AG04450 (cell line): ENCODE measurements around the gene SH3BGRL3. TPM values are rescaled to one million over a fixed set of nuclear protein-coding genes. Genes with fewer than 3 reads are reported as not detected.
"Not testable (repeated sequence)": the region's sequence is repeated elsewhere in the genome, so short reads cannot be mapped to it uniquely, and the experiment has no call there.

Experiments used
- CTCF ChIA-PET: fragments of 300-600, 350-600 bp; formaldehyde crosslinking; extraction: SDS; loops from one replicate; lab custom pipeline; 2022; ENCODE audit warnings: antibody characterized with exemption, inconsistent platforms; lab: Charles Lee
- POLR2A ChIA-PET: fragments of 350-600 bp; formaldehyde crosslinking; extraction: SDS; loops from one replicate; lab custom pipeline; 2021; ENCODE audit warnings: antibody characterized with exemption, inconsistent platforms; lab: Yijun Ruan, JAX
- DNase-seq: peaks from one replicate; pipeline ENCODE4 v3.0.0-alpha.2; 2011; ENCODE audit warnings: low read depth, low spot score
- H3K27ac ChIP-seq: one replicate; pipeline ENCODE4 v1.5.1; 2012; ENCODE audit warnings: low read depth, low read length, control low read depth
- H3K27me3 ChIP-seq: one replicate; pipeline ENCODE4 v1.6.0; 2012; ENCODE audit warnings: low read length; ENCODE audit not compliant: control insufficient read depth, insufficient read depth
- H3K4me3 ChIP-seq: 2 replicates; pipeline ENCODE4 v1.5.1; 2011; ENCODE audit warnings: mild to moderate bottlenecking, low read depth, low read length, control low read depth
- H3K9me3 ChIP-seq: 2 replicates; pipeline ENCODE4 v1.5.1; 2012; ENCODE audit warnings: low read length; ENCODE audit not compliant: control insufficient read depth, insufficient read depth
- polyA minus RNA-seq: library from RNA; depleted of rRNA, polyadenylated mRNA; stranded (reverse); fragments of >200 nt; gene quantifications from 2 replicates; pipeline ENCODE4 v1.2.3, GENCODE V29; 2011; rRNA and poly(A)+ RNA removed
- polyA plus RNA-seq: library from polyadenylated mRNA; depleted of rRNA; stranded (reverse); fragments of >200 nt; gene quantifications from 2 replicates; pipeline ENCODE4 v1.2.3, GENCODE V29; 2011; rRNA removed
- TF ChIP-seq, protein P1 (sequence below): IDR thresholded peaks from 2 replicates; pipeline ENCODE4 v1.5.1; 2011; ENCODE audit warnings: low read depth, low read length, control low read depth, inconsistent platforms

Gene SH3BGRL3
- polyA plus RNA-seq: 307 and 326 TPM in 2 replicates
- polyA minus RNA-seq: 461 and 520 TPM in 2 replicates

GRCh38 chr1:26279456-26280332, at the start of gene SH3BGRL3:
Gene SH3BGRL3 (plus strand): TSS chr1:26280086. CDS start chr1:26280156, 70 bp downstream.
- Histone ChIP-seq H3K27ac (peak within 1 kb of the TSS; percentile 84), H3K4me3 (peak within 1 kb of the TSS; percentile 84), H3K27me3 (no peaks in the 10 kb centered on the region), H3K9me3 (no peaks in the 10 kb centered on the region; the same call in 1 of the 2 replicates)
- peak; percentile 24 for DNase-seq
- ChIA-PET POLR2A (interaction anchor here (0.7 to 1.0 kb wide), 2 partner anchors 45 to 46 kb away, joined by 3 read pairs; partner anchors contain the start of gene CEP85), CTCF (interaction anchor here (1.2 to 1.4 kb wide), 4 partner anchors 42 to 137 kb away, joined by 3 to 5 read pairs (median 4); partner anchors contain the start of gene CEP85)
- TF ChIP-seq, protein P1, sequence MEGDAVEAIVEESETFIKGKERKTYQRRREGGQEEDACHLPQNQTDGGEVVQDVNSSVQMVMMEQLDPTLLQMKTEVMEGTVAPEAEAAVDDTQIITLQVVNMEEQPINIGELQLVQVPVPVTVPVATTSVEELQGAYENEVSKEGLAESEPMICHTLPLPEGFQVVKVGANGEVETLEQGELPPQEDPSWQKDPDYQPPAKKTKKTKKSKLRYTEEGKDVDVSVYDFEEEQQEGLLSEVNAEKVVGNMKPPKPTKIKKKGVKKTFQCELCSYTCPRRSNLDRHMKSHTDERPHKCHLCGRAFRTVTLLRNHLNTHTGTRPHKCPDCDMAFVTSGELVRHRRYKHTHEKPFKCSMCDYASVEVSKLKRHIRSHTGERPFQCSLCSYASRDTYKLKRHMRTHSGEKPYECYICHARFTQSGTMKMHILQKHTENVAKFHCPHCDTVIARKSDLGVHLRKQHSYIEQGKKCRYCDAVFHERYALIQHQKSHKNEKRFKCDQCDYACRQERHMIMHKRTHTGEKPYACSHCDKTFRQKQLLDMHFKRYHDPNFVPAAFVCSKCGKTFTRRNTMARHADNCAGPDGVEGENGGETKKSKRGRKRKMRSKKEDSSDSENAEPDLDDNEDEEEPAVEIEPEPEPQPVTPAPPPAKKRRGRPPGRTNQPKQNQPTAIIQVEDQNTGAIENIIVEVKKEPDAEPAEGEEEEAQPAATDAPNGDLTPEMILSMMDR: peak; percentile 62

GRCh38 chr1:26230682-26231081, 49.2 kb upstream of the SH3BGRL3 start:
- DNase-seq, H3K4me3 ChIP-seq, H3K9me3 ChIP-seq, H3K27ac ChIP-seq, H3K27me3 ChIP-seq: not testable (repeated sequence)
- POLR2A ChIA-PET: interaction anchor here (0.6 kb wide), 1 partner anchor 838 kb away, joined by 5 read pairs; no protein-coding TSS in a partner anchor
- CTCF ChIA-PET: interaction anchor here (1.2 kb wide), 1 partner anchor 86 kb away, joined by 4 read pairs; no protein-coding TSS in a partner anchor

GRCh38 chr1:26233903-26234643, 45.8 kb upstream of the SH3BGRL3 start, which contains the start of gene CEP85:
Gene CEP85 (plus strand): TSS chr1:26234200. CDS start chr1:26239784, 5,584 bp downstream.
- Histone ChIP-seq H3K27ac (peak within 1 kb of the TSS; percentile 82), H3K9me3 (no peaks in the 10 kb centered on the region; the same call in 1 of the 2 replicates), H3K27me3 (no peaks in the 10 kb centered on the region), H3K4me3 (peak within 1 kb of the TSS; percentile 99)
- TF ChIP-seq, protein P1: peak; percentile 85
- ChIA-PET CTCF (interaction anchor here (0.6 to 3.5 kb wide), 45 partner anchors 8 to 1551 kb away, joined by 3 to 29 read pairs (median 4); partner anchors contain the start of genes C1orf232, LIN28A, SH3BGRL3 and ZNF593), POLR2A (interaction anchor here (0.5 to 1.0 kb wide), 9 partner anchors 45 to 328 kb away, joined by 3 to 10 read pairs (median 3); partner anchors contain the start of genes HMGN2, SH3BGRL3 and ZNF593)
- peak; percentile 93 for DNase-seq

GRCh38 chr1:26234644-26235370, 45.1 kb upstream of the SH3BGRL3 start:
- TF ChIP-seq, protein P1: 0 out of 2 replicates have a peak, but pooled peaks have one; percentile 15
- Histone ChIP-seq H3K9me3 (no peaks in the 10 kb centered on the region; the same call in 1 of the 2 replicates), H3K27me3 (no peaks in the 10 kb centered on the region), H3K27ac (peak overlapping the region; percentile 82), H3K4me3 (peak overlapping the region; percentile 99)
- DNase-seq: no peak
- ChIA-PET POLR2A (interaction anchor here (0.6 to 1.4 kb wide), 5 partner anchors 45 to 91 kb away, joined by 3 to 8 read pairs (median 3); partner anchors contain the start of genes SH3BGRL3 and ZNF593), CTCF (interaction anchor here (0.6 to 3.5 kb wide), 43 partner anchors 9 to 237 kb away, joined by 3 to 29 read pairs (median 5); partner anchors contain the start of genes C1orf232, HMGN2, LIN28A and SH3BGRL3)
